ENCODE data around the gene FOXI3.

DNA sequence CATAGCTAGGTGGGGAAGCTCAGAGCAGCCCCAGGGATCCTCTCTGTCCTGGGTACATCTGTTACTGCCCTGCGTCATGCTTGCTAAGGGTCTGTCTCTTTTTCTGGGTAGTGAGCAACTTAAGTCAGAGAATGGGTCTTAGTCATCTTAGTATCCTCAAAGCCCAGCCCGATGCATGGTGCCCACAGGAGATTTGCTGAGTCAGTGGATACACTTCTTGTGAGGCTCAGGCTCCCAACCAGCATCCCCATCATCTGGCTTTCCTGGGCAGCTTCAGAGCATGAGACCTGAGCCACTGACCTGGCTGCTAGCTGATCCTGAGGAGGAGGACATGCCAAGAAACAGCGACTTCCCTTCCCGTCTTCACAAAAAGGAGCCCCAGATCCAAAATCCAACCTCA lies 10.0 kb downstream of the FOXI3 start:
- TF ChIP-seq, protein P1, sequence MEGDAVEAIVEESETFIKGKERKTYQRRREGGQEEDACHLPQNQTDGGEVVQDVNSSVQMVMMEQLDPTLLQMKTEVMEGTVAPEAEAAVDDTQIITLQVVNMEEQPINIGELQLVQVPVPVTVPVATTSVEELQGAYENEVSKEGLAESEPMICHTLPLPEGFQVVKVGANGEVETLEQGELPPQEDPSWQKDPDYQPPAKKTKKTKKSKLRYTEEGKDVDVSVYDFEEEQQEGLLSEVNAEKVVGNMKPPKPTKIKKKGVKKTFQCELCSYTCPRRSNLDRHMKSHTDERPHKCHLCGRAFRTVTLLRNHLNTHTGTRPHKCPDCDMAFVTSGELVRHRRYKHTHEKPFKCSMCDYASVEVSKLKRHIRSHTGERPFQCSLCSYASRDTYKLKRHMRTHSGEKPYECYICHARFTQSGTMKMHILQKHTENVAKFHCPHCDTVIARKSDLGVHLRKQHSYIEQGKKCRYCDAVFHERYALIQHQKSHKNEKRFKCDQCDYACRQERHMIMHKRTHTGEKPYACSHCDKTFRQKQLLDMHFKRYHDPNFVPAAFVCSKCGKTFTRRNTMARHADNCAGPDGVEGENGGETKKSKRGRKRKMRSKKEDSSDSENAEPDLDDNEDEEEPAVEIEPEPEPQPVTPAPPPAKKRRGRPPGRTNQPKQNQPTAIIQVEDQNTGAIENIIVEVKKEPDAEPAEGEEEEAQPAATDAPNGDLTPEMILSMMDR (optimal IDR thresholded peaks at IDR 0.05 in 1 of 3, IDR thresholded peaks at IDR 0.05 in 1 of 3, conservative IDR thresholded peaks at IDR 0.05 in 1 of 3; ENCODE audit: extremely low read depth in 1 of 3, insufficient read depth in 2 of 3, low read length in 3 of 3): no peak
- no peak for TF ChIP-seq EZH2 (IDR thresholded peaks at IDR 0.05; ENCODE audit: low read length)

Measured in keratinocyte (primary cell).